WI38 (cell line): ENCODE results near the gene CHRNA4.

Experiments used
- H3K4me3 ChIP-seq: 2 replicates; pipeline ENCODE4 v1.5.1; 2011; ENCODE audit warnings: low read depth, mild to moderate bottlenecking, control low read depth, low read length
- TF ChIP-seq, protein P1 (sequence below): IDR thresholded peaks from 2 replicates; pipeline ENCODE4 v1.5.1; 2012; ENCODE audit warnings: low read depth, mild to moderate bottlenecking, control low read depth, low read length

CHRNA4 gene

GRCh38 chr20:63312690-63313348 lies 48.3 kb downstream of the CHRNA4 start:
- TF ChIP-seq, protein P1, sequence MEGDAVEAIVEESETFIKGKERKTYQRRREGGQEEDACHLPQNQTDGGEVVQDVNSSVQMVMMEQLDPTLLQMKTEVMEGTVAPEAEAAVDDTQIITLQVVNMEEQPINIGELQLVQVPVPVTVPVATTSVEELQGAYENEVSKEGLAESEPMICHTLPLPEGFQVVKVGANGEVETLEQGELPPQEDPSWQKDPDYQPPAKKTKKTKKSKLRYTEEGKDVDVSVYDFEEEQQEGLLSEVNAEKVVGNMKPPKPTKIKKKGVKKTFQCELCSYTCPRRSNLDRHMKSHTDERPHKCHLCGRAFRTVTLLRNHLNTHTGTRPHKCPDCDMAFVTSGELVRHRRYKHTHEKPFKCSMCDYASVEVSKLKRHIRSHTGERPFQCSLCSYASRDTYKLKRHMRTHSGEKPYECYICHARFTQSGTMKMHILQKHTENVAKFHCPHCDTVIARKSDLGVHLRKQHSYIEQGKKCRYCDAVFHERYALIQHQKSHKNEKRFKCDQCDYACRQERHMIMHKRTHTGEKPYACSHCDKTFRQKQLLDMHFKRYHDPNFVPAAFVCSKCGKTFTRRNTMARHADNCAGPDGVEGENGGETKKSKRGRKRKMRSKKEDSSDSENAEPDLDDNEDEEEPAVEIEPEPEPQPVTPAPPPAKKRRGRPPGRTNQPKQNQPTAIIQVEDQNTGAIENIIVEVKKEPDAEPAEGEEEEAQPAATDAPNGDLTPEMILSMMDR = no peak
- no peak overlapping the region for H3K4me3 ChIP-seq

DNA sequence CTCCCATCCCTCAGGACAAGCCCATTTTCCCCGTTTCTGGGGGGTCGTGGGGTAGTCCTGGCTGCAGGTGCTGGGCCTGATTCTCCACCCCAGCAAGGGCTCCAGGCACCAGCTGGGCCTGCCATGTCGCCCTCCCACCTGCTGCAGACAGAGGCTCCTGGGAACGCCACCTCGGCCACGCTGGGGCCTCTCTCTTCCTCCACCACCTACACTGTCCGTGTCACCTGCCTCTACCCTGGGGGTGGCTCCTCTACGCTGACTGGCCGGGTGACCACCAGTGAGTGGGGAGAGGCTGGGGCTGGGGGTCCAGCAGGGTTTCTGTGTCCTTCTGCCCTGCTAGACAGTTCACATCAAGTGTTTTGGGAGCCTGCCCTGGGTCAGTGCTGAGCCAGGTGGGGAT lies 48.9 kb downstream of the CHRNA4 start:
- no peak overlapping the region for H3K4me3 ChIP-seq
- TF ChIP-seq, protein P1 = no peak

GRCh38 chr20:63311833-63312243 lies 49.3 kb downstream of the CHRNA4 start:
- H3K4me3 ChIP-seq = no peak overlapping the region
- TF ChIP-seq, protein P1 = no peak

GRCh38 chr20:63311186-63311832 lies 49.8 kb downstream of the CHRNA4 start:
- no peak overlapping the region for H3K4me3 ChIP-seq
- TF ChIP-seq, protein P1 = no peak

DNA sequence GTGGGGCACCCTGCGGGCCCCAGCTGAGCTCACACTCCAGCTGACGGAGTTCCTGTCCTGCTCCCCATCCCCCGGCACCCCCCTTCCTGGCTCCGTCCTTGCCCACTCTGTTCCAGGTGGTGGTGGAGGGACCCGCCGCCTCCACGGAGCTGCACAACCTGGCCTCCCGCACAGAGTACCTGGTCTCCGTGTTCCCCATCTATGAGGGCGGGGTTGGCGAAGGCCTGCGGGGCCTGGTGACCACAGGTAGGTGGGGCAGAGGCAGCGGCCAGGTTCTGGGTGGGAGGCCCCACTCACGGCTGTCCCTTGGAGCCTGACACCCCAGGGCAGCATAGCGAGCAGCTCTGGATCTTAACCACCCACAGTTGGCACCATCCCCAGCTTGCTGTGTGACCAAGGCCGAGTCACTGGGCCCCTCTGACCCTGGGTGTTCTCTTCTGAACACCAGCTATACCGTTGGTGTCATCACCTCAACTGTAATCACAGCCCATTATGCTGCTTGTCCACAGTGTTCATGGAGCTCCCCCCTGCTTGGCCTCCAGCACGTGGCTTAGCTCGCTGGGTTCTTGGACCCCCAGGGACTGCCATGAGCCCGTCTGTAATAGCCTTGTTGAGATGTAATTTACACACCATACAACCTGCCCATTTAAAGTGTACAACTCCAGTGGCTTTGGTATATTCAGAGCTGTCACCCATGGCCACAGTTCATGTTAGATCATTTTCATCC lies 50.7 kb downstream of the CHRNA4 start:
- no peak overlapping the region for H3K4me3 ChIP-seq
- TF ChIP-seq, protein P1 = no peak

DNA sequence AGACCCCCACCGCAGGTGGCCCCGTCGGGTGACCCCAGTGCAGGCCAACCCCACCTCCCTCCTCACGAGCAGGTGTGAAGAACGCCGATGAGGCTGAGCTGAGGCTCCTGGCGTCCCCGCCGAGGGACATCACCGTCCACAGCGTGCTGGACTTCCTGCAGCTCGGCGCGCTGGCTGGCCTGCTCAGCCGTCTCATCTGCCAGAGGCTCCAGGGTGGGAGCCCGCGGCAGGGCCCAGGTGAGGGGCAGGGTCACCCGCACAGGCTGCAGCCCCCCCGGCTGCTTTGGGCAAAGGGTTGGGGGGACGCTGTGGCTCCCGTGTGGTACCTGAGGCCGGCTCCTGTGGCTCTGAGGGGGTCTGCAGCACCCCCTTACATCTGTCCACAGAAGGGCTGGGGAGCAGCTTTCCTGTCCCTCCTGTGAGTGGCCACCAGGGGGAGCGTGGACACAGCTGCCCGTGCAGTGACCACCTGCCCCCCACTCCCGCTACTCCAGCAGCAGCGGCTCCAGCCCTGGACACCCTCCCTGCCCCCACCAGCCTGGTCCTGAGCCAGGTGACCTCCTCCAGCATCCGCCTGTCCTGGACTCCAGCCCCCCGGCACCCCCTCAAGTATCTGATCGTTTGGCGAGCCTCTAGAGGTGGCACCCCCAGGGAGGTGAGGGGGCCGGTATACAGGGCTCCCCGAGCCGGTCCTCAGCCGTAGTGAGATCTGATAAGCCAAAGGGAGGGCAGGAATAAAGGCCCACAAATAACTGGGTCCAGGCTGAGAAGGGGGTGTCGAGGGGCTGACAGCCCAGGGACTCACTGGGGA lies 51.7 kb downstream of the CHRNA4 start:
- TF ChIP-seq, protein P1 = peak; percentile 88
- no peak overlapping the region for H3K4me3 ChIP-seq
